HepG2 (cell line): Measurements from ENCODE around the gene DHFR2.

Experiments
- NFIC ChIP-seq: IDR thresholded peaks from 2 replicates; pipeline ENCODE4 v1.6.1; 2012; ENCODE audit warnings: mild to moderate bottlenecking, low read length, inconsistent platforms
- REST ChIP-seq, 2 experiments: IDR thresholded peaks; 2 replicates each; pipeline ENCODE4 v1.6.1; 2011 to 2012; ENCODE audit warnings: low read length in 2 of 2, borderline replicate concordance in 1 of 2, low read depth in 1 of 2, mild to moderate bottlenecking in 1 of 2, moderate library complexity in 1 of 2
- YY1 ChIP-seq: IDR thresholded peaks from 2 replicates; pipeline ENCODE4 v1.6.1; 2011; ENCODE audit warnings: low read length, low read depth, moderate library complexity, mild to moderate bottlenecking; ENCODE audit not compliant: insufficient read depth, insufficient replicate concordance
- ZMAT3 ChIP-seq: sonication (generic); formaldehyde crosslinking; conservative IDR thresholded peaks from 2 replicates; pipeline ENCODE4 v1.7.0; 2021; ENCODE audit warnings: missing genetic modification reagents
- ZNF160 ChIP-seq: sonication (generic); formaldehyde crosslinking; IDR thresholded peaks from 2 replicates; pipeline ENCODE4 v1.8.0; 2022; ENCODE audit warnings: mild to moderate bottlenecking, inconsistent platforms, missing genetic modification reagents
- TF ChIP-seq, protein P1 (sequence below): sonication (generic); formaldehyde crosslinking; IDR thresholded peaks from 2 replicates; pipeline ENCODE4 v1.5.0; 2020; ENCODE audit warnings: mild to moderate bottlenecking, missing genetic modification reagents, moderate library complexity

DNA sequence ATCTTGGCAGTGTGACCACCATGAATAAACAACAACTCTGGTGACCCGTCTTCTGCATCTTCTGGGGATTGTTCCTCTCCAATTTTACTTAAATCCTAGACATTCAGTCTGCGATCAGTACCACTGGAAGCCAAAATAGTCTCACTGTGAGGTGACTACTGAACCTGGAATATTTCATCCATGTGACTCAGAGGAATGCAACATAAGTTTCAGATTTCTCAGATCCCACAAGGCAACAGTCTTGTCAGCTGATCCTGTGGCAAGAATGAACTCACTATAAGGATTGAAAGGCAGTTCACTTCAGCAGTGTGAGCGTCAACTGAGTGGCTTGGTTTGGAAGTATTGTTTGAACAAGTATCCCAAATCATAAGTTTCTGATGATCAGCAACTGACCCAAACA is 13.3 kb upstream of the DHFR2 start:
- no peak for TF ChIP-seq ZMAT3
- TF ChIP-seq, protein P1, sequence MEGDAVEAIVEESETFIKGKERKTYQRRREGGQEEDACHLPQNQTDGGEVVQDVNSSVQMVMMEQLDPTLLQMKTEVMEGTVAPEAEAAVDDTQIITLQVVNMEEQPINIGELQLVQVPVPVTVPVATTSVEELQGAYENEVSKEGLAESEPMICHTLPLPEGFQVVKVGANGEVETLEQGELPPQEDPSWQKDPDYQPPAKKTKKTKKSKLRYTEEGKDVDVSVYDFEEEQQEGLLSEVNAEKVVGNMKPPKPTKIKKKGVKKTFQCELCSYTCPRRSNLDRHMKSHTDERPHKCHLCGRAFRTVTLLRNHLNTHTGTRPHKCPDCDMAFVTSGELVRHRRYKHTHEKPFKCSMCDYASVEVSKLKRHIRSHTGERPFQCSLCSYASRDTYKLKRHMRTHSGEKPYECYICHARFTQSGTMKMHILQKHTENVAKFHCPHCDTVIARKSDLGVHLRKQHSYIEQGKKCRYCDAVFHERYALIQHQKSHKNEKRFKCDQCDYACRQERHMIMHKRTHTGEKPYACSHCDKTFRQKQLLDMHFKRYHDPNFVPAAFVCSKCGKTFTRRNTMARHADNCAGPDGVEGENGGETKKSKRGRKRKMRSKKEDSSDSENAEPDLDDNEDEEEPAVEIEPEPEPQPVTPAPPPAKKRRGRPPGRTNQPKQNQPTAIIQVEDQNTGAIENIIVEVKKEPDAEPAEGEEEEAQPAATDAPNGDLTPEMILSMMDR (CRISPR knock-in tag) = no peak
- TF ChIP-seq REST (IDR thresholded peaks at IDR 0.05; ENCODE audit: borderline replicate concordance in 1 of 2, low read depth in 1 of 2, low read length in 2 of 2) = no peak
- TF ChIP-seq NFIC = no peak
- TF ChIP-seq ZNF160 (CRISPR knock-in tag) = no peak
- no peak for TF ChIP-seq YY1
